OCI-LY1 (cell line): ENCODE data around the gene ADH1A.

Experiments used
- H2AFZ ChIP-seq: fragments of 200-600 bp; sonication (generic), shearing (Covaris generic); 2 replicates; pipeline ENCODE4 v1.6.0; 2014; ENCODE audit warnings: antibody characterized with exemption, mild to moderate bottlenecking, low read length
- H3F3A ChIP-seq: fragments of 200-600 bp; sonication (generic), shearing (Covaris generic); 2 replicates; pipeline ENCODE4 v1.6.0; 2014; ENCODE audit warnings: mild to moderate bottlenecking, antibody characterized with exemption, low read length, moderate library complexity; ENCODE audit not compliant: insufficient read depth
- H3K27ac ChIP-seq: fragments of 200-600 bp; sonication (generic); 2 replicates; pipeline ENCODE4 v1.5.1; 2014; ENCODE audit warnings: low read length, mixed run types, mild to moderate bottlenecking, low read depth; ENCODE audit not compliant: poor library complexity, severe bottlenecking
- H3K27me3 ChIP-seq: fragments of 200-600 bp; sonication (generic); 2 replicates; pipeline ENCODE4 v1.6.0; 2014; ENCODE audit warnings: antibody characterized with exemption, mild to moderate bottlenecking, low read length, moderate library complexity; ENCODE audit not compliant: insufficient read depth
- H3K36me3 ChIP-seq: fragments of 200-600 bp; sonication (generic); 2 replicates; pipeline ENCODE4 v1.6.1; 2014; ENCODE audit warnings: mild to moderate bottlenecking, antibody characterized with exemption, low read length, moderate library complexity, mixed read lengths; ENCODE audit not compliant: insufficient read depth
- H3K4me1 ChIP-seq: fragments of 200-600 bp; sonication (generic); 2 replicates; pipeline ENCODE4 v1.5.1; 2014; ENCODE audit warnings: mild to moderate bottlenecking, low read length, moderate library complexity; ENCODE audit not compliant: insufficient read depth, severe bottlenecking
- H3K4me2 ChIP-seq: fragments of 200-600 bp; sonication (generic), shearing (Covaris generic); 2 replicates; pipeline ENCODE4 v1.6.1; 2014; ENCODE audit warnings: low read length
- H3K4me3 ChIP-seq: fragments of 200-600 bp; sonication (generic); 2 replicates; pipeline ENCODE4 v1.5.1; 2014; ENCODE audit warnings: low read length, low read depth, mild to moderate bottlenecking, mixed read lengths; ENCODE audit not compliant: poor library complexity, severe bottlenecking
- H3K79me2 ChIP-seq: fragments of 200-600 bp; shearing (Covaris generic); 2 replicates; pipeline ENCODE4 v1.6.1; 2016; ENCODE audit warnings: mixed run types, low read length, mixed read lengths; ENCODE audit not compliant: insufficient read depth
- H3K9ac ChIP-seq: fragments of 200-600 bp; sonication (generic), shearing (Covaris generic); 2 replicates; pipeline ENCODE4 v1.6.1; 2014; ENCODE audit warnings: mild to moderate bottlenecking, low read length, mixed read lengths
- H3K9me2 ChIP-seq: fragments of 200-600 bp; sonication (generic), shearing (Covaris generic); 2 replicates; pipeline ENCODE4 v1.6.1; 2014; ENCODE audit warnings: low read depth, mild to moderate bottlenecking, low read length, mixed read lengths
- H3K9me3 ChIP-seq: fragments of 200-600 bp; shearing (Covaris generic); 2 replicates; pipeline ENCODE4 v1.6.1; 2014; ENCODE audit warnings: low read length, mixed read lengths
- H4K20me1 ChIP-seq: fragments of 200-600 bp; sonication (generic), shearing (Covaris generic); 2 replicates; pipeline ENCODE4 v1.6.0; 2016; ENCODE audit warnings: mild to moderate bottlenecking, low read length; ENCODE audit not compliant: insufficient read depth
- CTCF ChIP-seq: fragments of 200-600 bp; sonication (generic), shearing (Covaris generic); IDR thresholded peaks from 2 replicates; pipeline ENCODE4 v1.5.1; 2017; ENCODE audit warnings: mild to moderate bottlenecking, antibody characterized with exemption, low read length, moderate library complexity, mixed read lengths
- EZH2 ChIP-seq: fragments of 200-600 bp; sonication (generic), shearing (Covaris generic); IDR thresholded peaks from 2 replicates; pipeline ENCODE4 v1.8.0; 2017; ENCODE audit warnings: borderline replicate concordance, mixed run types, mild to moderate bottlenecking, antibody characterized with exemption, low read length, moderate library complexity, mixed read lengths

Gene ADH1A

GRCh38 chr4:99305638-99306400 lies 15.0 kb upstream of the ADH1A start:
- Histone ChIP-seq H3K79me2 (no peaks in the 10 kb centered on the region), H3K9me3 (no peaks in the 10 kb centered on the region), H3K9me2 (no peaks in the 10 kb centered on the region), H3K4me3 (no peak overlapping the region), H4K20me1 (no peaks in the 10 kb centered on the region), H3K27me3 (no peaks in the 10 kb centered on the region), H3F3A (no peaks in the 10 kb centered on the region), H3K4me1 (no peaks in the 10 kb centered on the region), H2AFZ (no peak overlapping the region), H3K36me3 (no peaks in the 10 kb centered on the region), H3K4me2 (no peak overlapping the region), H3K27ac (no peak overlapping the region), H3K9ac (no peak overlapping the region)
- TF ChIP-seq EZH2 (no peak), CTCF (no peak)

- Histone ChIP-seq H3K4me2 (no peak overlapping the region), H4K20me1 (no peaks in the 10 kb centered on the region), H3K9me2 (no peaks in the 10 kb centered on the region), H3F3A (no peaks in the 10 kb centered on the region), H3K27ac (no peak overlapping the region), H3K79me2 (no peaks in the 10 kb centered on the region), H2AFZ (no peak overlapping the region), H3K27me3 (no peaks in the 10 kb centered on the region), H3K36me3 (no peaks in the 10 kb centered on the region), H3K9ac (no peak overlapping the region), H3K4me1 (no peaks in the 10 kb centered on the region), H3K4me3 (no peak overlapping the region), H3K9me3 (no peaks in the 10 kb centered on the region)
- TF ChIP-seq CTCF (no peak), EZH2 (no peak)
Measured at GRCh38 chr4:99301376-99302164, 10.8 kb upstream of the ADH1A start.

- no peak for TF ChIP-seq CTCF
- TF ChIP-seq EZH2, result no peak
- Histone ChIP-seq H3F3A (no peaks in the 10 kb centered on the region), H3K36me3 (no peaks in the 10 kb centered on the region), H3K27me3 (no peaks in the 10 kb centered on the region), H3K4me2 (no peak overlapping the region), H3K79me2 (no peaks in the 10 kb centered on the region), H3K9me2 (no peaks in the 10 kb centered on the region), H3K27ac (no peak overlapping the region), H3K9ac (no peak overlapping the region), H3K4me1 (no peaks in the 10 kb centered on the region), H2AFZ (no peak overlapping the region), H3K4me3 (no peak overlapping the region), H4K20me1 (no peaks in the 10 kb centered on the region), H3K9me3 (no peaks in the 10 kb centered on the region)
Measured at GRCh38 chr4:99300934-99301333, 10.1 kb upstream of the ADH1A start.
